AG09319 (cell line): ENCODE measurements around the gene BCKDHA.

ENCODE experiments used
- DNase-seq: peaks from one replicate; pipeline ENCODE4 v3.0.0-alpha.2; 2010; ENCODE audit warnings: low read depth; ENCODE audit errors: extremely low read depth
- CTCF ChIP-seq: IDR thresholded peaks from 2 replicates; pipeline ENCODE4 v1.5.1; 2011; ENCODE audit warnings: low read depth, mild to moderate bottlenecking, inconsistent platforms, low read length, moderate library complexity

BCKDHA gene

GRCh38 chr19:41359741-41360140 lies 37.9 kb upstream of the BCKDHA start:
- no peak for DNase-seq
- no peak for TF ChIP-seq CTCF

GRCh38 chr19:41362143-41362847 lies 35.3 kb upstream of the BCKDHA start:
- DNase-seq: no peak
- no peak for TF ChIP-seq CTCF

GRCh38 chr19:41363371-41363752 lies 34.3 kb upstream of the BCKDHA start:
- DNase-seq: no peak
- TF ChIP-seq CTCF: no peak

- DNase-seq: peak; percentile 97
- no peak for TF ChIP-seq CTCF
Observed at GRCh38 chr19:41363753-41364523, 33.7 kb upstream of the BCKDHA start, which contains the start of gene B9D2. Gene B9D2 (minus strand): TSS chr19:41364149. CDS start chr19:41363519, 630 bp downstream.

GRCh38 chr19:41364524-41365391 lies 32.9 kb upstream of the BCKDHA start:
- TF ChIP-seq CTCF: no peak
- DNase-seq: no peak

- no peak for DNase-seq
- no peak; the same call in 1 of the 2 replicates for TF ChIP-seq CTCF
Observed at GRCh38 chr19:41366089-41366488, 31.5 kb upstream of the BCKDHA start.
